ENCODE measurements around the gene LRRFIP1. TPM values are rescaled to one million over a fixed set of nuclear protein-coding genes. Genes with fewer than 3 reads are reported as not detected.

The LRRFIP1 gene
- polyA plus RNA-seq, 1 of the 3 experiments (the other 2 are of a cell fraction): 47.3 TPM

DNA sequence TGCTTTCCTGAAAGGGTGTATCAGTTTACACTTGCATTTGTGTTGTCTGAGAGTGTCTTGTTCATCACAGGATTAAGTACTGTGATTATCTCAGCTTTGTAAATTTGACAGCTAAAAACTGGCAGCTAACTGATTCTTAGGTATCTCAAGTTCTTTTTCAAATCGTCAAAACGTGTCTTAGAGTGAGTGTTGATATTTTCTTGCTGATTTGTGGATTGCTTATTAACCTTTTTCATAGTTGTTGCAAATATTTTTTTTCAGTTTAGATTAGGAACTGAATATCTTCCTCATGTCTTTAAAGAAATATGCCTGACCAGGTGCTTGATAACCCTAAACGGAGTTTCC lies 41.9 kb downstream of the LRRFIP1 start:
- Histone ChIP-seq H3K9me2 (no peaks in the 10 kb centered on the region), H3K4me2 (peak overlapping the region; percentile 32), H3K36me3 (replicated peaks in 1 of 2; ENCODE audit: control insufficient read depth in 1 of 2, insufficient read depth in 2 of 2, low read length in 1 of 2) (peaks cover 2 to 3% of the 10 kb centered on the region in 2 experiments), H3K27ac (ENCODE audit: low read depth in 2 of 2, low read length in 1 of 2) (peak overlapping the region; percentile 73 to 96), H3K27me3 (ENCODE audit: insufficient read depth) (no peaks in the 10 kb centered on the region), H3F3A (replicated peaks; ENCODE audit: insufficient read depth) (peaks cover 38% of the 10 kb centered on the region), H4K20me1 (ENCODE audit: insufficient read depth) (no peaks in the 10 kb centered on the region), H3K9me3 (no peaks in the 10 kb centered on the region), H3K4me3 (ENCODE audit: low read depth in 2 of 2, low read length in 1 of 2) (no peak overlapping the region), H3K9ac (peak overlapping the region; percentile 58), H2AFZ (ENCODE audit: low read depth) (no peak overlapping the region), H3K79me2 (ENCODE audit: insufficient read depth) (peaks cover 40% of the 10 kb centered on the region), H3K4me1 (ENCODE audit: control insufficient read depth in 1 of 2, insufficient read depth in 2 of 2, low read depth in 1 of 2, low read length in 1 of 2) (peaks cover 28 to 33% of the 10 kb centered on the region in 2 experiments)
- 64% methylated on average over 3 of the region's 3 CpGs for WGBS (ENCODE audit: low lambda C conversion rate)
- DNase-seq: no peak
- POLR2A ChIA-PET: no interaction called here
- CTCF ChIA-PET: interaction anchor here (1.0 to 10.7 kb wide), 6 partner anchors 17 to 156 kb away, joined by 3 to 211 read pairs (median 5); no protein-coding TSS in a partner anchor
- TF ChIP-seq ELF1 (IDR thresholded peaks at IDR 0.05): no peak
- TF ChIP-seq SIN3A (IDR thresholded peaks at IDR 0.05; ENCODE audit: borderline replicate concordance, low read depth, low read length): no peak
- TF ChIP-seq FOSL2 (IDR thresholded peaks at IDR 0.05; ENCODE audit: borderline replicate concordance, low read depth): no peak
- TF ChIP-seq SMC3 (IDR thresholded peaks at IDR 0.05; ENCODE audit: low read depth, low read length): no peak

DNA sequence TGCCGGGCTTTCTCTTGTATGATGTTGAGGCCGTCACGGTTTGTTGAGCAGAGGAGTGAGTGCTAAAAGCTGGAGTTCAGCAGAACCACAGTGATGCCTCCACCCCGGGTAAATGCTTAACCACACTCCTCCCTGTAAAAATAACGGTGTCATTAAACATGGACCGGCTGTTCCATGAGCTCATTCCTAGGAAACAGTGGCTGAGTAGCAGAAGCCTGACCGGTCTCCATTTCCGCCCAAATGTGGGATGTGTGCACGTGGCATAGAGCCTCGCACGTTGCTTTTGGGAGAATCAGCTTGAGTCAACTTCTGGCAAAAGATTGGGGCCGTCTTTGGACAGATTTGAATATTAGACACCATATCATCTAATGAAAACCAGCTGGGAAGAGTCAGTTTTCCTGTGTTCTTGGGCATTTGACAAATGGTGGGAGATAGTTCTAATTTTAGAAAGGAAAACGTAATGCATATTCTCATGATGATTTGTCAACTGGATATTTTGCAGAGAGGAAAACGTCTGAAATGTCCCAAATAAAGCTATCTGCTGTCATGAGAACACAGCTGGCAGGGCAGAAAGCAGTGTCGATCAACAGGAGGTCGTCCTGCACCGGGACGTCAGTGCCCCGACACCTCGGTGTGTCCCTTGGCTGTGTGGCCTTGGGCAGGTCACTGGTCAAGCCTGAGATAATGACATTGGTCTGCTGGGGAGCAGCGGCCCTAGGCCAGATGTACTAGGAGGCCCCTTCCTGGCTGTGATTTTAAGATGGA lies 42.4 kb downstream of the LRRFIP1 start:
- Histone ChIP-seq H3F3A (replicated peaks; ENCODE audit: insufficient read depth) (peaks cover 33% of the 10 kb centered on the region), H3K4me3 (ENCODE audit: low read depth in 2 of 2, low read length in 1 of 2) (no peak overlapping the region; a peak in 1 of 4 replicates), H3K9me3 (no peaks in the 10 kb centered on the region), H3K79me2 (ENCODE audit: insufficient read depth) (peaks cover 45% of the 10 kb centered on the region), H4K20me1 (ENCODE audit: insufficient read depth) (no peaks in the 10 kb centered on the region), H3K4me2 (peak overlapping the region; percentile 59), H3K9ac (peak overlapping the region; percentile 58), H2AFZ (ENCODE audit: low read depth) (no peak overlapping the region), H3K4me1 (ENCODE audit: control insufficient read depth in 1 of 2, insufficient read depth in 2 of 2, low read depth in 1 of 2, low read length in 1 of 2) (peaks cover 33 to 39% of the 10 kb centered on the region in 2 experiments), H3K9me2 (no peaks in the 10 kb centered on the region), H3K36me3 (replicated peaks in 1 of 2; ENCODE audit: control insufficient read depth in 1 of 2, insufficient read depth in 2 of 2, low read length in 1 of 2) (peaks cover 2 to 3% of the 10 kb centered on the region in 2 experiments), H3K27ac (ENCODE audit: low read depth in 2 of 2, low read length in 1 of 2) (peak overlapping the region; percentile 73 to 96), H3K27me3 (ENCODE audit: insufficient read depth) (no peaks in the 10 kb centered on the region)
- POLR2A ChIA-PET: no interaction called here
- DNase-seq: peak; percentile 48
- 36% methylated on average over 20 of the region's 21 CpGs for WGBS (ENCODE audit: low lambda C conversion rate)
- CTCF ChIA-PET: interaction anchor here (1.0 to 10.7 kb wide), 8 partner anchors 17 to 157 kb away, joined by 3 to 211 read pairs (median 8); no protein-coding TSS in a partner anchor
- TF ChIP-seq, protein P1, sequence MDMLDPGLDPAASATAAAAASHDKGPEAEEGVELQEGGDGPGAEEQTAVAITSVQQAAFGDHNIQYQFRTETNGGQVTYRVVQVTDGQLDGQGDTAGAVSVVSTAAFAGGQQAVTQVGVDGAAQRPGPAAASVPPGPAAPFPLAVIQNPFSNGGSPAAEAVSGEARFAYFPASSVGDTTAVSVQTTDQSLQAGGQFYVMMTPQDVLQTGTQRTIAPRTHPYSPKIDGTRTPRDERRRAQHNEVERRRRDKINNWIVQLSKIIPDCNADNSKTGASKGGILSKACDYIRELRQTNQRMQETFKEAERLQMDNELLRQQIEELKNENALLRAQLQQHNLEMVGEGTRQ (IDR thresholded peaks at IDR 0.05; ENCODE audit: borderline replicate concordance, low read depth, low read length): no peak
- TF ChIP-seq TAF1 (IDR thresholded peaks at IDR 0.05; ENCODE audit: borderline replicate concordance, low read depth, low read length) (no peak), GATA2 (CRISPR knock-in tag; IDR thresholded peaks at IDR 0.05) (no peak), FOSL2 (IDR thresholded peaks at IDR 0.05; ENCODE audit: borderline replicate concordance, low read depth) (peak; percentile 75), RCOR1 (IDR thresholded peaks at IDR 0.05; ENCODE audit: low read length) (no peak; the same call in 1 of the 2 replicates), ELF1 (IDR thresholded peaks at IDR 0.05) (peak; percentile 81), EP300 (IDR thresholded peaks at IDR 0.05; ENCODE audit: borderline replicate concordance in 1 of 2, low read depth in 1 of 2, low read length in 1 of 2) (peak; percentile 31 to 94; a peak in 3 of 4 replicates), JUND (IDR thresholded peaks at IDR 0.05) (peak; percentile 82), TEAD4 (IDR thresholded peaks at IDR 0.05; ENCODE audit: borderline replicate concordance, insufficient read depth) (peak; percentile 48; the same call in 1 of the 2 replicates), SMC3 (IDR thresholded peaks at IDR 0.05; ENCODE audit: low read depth, low read length) (no peak), CTCF (IDR thresholded peaks at IDR 0.05) (no peak), MAX (IDR thresholded peaks at IDR 0.05; ENCODE audit: low read depth) (peak; percentile 99), EZH2phosphoT487 (IDR thresholded peaks at IDR 0.05; ENCODE audit: borderline replicate concordance, low read depth) (no peak), YY1 (IDR thresholded peaks at IDR 0.05; ENCODE audit: low read depth) (0 out of 2 replicates have a peak, but pooled peaks have one; percentile 55), CHD2 (IDR thresholded peaks at IDR 0.05; ENCODE audit: low read length, partially characterized antibody) (no peak), RXRA (IDR thresholded peaks at IDR 0.05; ENCODE audit: borderline replicate concordance, low read depth) (0 out of 2 replicates have a peak, but pooled peaks have one; percentile 55)
- TF ChIP-seq, protein P2, sequence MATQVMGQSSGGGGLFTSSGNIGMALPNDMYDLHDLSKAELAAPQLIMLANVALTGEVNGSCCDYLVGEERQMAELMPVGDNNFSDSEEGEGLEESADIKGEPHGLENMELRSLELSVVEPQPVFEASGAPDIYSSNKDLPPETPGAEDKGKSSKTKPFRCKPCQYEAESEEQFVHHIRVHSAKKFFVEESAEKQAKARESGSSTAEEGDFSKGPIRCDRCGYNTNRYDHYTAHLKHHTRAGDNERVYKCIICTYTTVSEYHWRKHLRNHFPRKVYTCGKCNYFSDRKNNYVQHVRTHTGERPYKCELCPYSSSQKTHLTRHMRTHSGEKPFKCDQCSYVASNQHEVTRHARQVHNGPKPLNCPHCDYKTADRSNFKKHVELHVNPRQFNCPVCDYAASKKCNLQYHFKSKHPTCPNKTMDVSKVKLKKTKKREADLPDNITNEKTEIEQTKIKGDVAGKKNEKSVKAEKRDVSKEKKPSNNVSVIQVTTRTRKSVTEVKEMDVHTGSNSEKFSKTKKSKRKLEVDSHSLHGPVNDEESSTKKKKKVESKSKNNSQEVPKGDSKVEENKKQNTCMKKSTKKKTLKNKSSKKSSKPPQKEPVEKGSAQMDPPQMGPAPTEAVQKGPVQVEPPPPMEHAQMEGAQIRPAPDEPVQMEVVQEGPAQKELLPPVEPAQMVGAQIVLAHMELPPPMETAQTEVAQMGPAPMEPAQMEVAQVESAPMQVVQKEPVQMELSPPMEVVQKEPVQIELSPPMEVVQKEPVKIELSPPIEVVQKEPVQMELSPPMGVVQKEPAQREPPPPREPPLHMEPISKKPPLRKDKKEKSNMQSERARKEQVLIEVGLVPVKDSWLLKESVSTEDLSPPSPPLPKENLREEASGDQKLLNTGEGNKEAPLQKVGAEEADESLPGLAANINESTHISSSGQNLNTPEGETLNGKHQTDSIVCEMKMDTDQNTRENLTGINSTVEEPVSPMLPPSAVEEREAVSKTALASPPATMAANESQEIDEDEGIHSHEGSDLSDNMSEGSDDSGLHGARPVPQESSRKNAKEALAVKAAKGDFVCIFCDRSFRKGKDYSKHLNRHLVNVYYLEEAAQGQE (IDR thresholded peaks at IDR 0.05; ENCODE audit: low read depth, low read length): peak; percentile 19; the same call in 1 of the 2 replicates

All from SK-N-SH (cell line).